Endothelial cell (in vitro differentiated cells): ENCODE results near the gene BRD3. TPM values are rescaled to one million over a fixed set of nuclear protein-coding genes. Genes with fewer than 3 reads are reported as not detected.
"Not testable (repeated sequence)": the region's sequence is repeated elsewhere in the genome, so short reads cannot be mapped to it uniquely, and the experiment has no call there.

Experiments
- DNase-seq: peaks from one replicate; pipeline ENCODE4 v3.0.0; 2021; ENCODE audit warnings: low spot score
- H3K27ac Mint-ChIP-seq: one replicate; pipeline ENCODE4 v1.8.0; 2021; ENCODE audit warnings: mixed read lengths, inconsistent platforms; ENCODE audit not compliant: unreplicated experiment
- H3K27me3 Mint-ChIP-seq: one replicate; pipeline ENCODE4 v1.8.0; 2021; ENCODE audit warnings: mild to moderate bottlenecking, moderate library complexity, mixed read lengths, inconsistent platforms; ENCODE audit not compliant: unreplicated experiment
- H3K36me3 Mint-ChIP-seq: one replicate; pipeline ENCODE4 v1.8.0; 2021; ENCODE audit warnings: mild to moderate bottlenecking, low read depth, mixed read lengths, inconsistent platforms; ENCODE audit not compliant: unreplicated experiment
- H3K4me1 Mint-ChIP-seq: one replicate; pipeline ENCODE4 v1.8.0; 2021; ENCODE audit warnings: mild to moderate bottlenecking, mixed read lengths, inconsistent platforms; ENCODE audit not compliant: unreplicated experiment
- H3K4me3 Mint-ChIP-seq: one replicate; pipeline ENCODE4 v1.8.0; 2021; ENCODE audit warnings: mild to moderate bottlenecking, mixed read lengths, inconsistent platforms; ENCODE audit not compliant: unreplicated experiment
- H3K9me3 Mint-ChIP-seq: one replicate; pipeline ENCODE4 v1.8.0; 2021; ENCODE audit warnings: mixed read lengths, inconsistent platforms; ENCODE audit not compliant: unreplicated experiment
- total RNA-seq: library from RNA; stranded (reverse); fragmentation: NEBNext Ultra II Directional; extraction: Animal tissue kit (Norgen Biotek cat#: 25700); gene quantifications from one replicate; pipeline ENCODE4 v1.2.1, GENCODE V29; 2021; ENCODE audit not compliant: unreplicated experiment
- TF ChIP-seq, protein P1 (sequence below): fragments of 200-600 bp; sonication (generic); IDR thresholded peaks from one replicate; pipeline ENCODE4 v1.5.0; 2021; ENCODE audit warnings: antibody characterized with exemption; ENCODE audit not compliant: unreplicated experiment

Gene BRD3
- total RNA-seq, 1 donor from 2014 or later: 56.2 TPM

DNA sequence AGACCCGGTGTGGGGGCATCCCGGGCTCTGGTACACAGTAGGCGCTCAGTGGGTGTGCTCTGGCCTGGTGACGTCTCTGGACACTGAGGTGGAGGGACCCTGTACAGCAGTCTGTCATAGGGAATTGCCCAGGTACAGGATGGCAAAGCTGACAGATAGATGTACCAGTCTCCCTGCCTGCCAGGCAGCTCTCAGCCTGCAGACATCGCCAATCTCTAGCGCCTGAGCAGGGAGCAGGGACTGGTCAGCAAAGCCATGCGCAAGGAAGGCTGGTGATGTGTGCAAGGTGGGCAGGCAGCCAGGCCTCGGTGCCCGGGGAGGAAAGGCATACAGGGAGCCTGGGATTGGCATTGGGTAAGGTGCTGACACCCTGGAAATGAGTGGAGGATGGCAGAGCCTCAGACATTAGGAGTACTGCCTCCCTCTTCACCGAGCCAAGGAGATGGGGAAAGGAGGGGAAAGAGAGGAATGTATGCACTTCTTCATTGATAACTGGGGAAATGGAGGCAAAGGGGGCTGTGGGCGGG lies 33.9 kb upstream of the BRD3 start:
- Mint-ChIP-seq H3K36me3 (peaks cover 9% of the 10 kb centered on the region), H3K9me3 (no peaks in the 10 kb centered on the region), H3K4me3 (no peak overlapping the region), H3K4me1 (no peaks in the 10 kb centered on the region), H3K27me3 (peaks cover 4% of the 10 kb centered on the region), H3K27ac (no peak overlapping the region)
- no peak for DNase-seq
- TF ChIP-seq, protein P1, sequence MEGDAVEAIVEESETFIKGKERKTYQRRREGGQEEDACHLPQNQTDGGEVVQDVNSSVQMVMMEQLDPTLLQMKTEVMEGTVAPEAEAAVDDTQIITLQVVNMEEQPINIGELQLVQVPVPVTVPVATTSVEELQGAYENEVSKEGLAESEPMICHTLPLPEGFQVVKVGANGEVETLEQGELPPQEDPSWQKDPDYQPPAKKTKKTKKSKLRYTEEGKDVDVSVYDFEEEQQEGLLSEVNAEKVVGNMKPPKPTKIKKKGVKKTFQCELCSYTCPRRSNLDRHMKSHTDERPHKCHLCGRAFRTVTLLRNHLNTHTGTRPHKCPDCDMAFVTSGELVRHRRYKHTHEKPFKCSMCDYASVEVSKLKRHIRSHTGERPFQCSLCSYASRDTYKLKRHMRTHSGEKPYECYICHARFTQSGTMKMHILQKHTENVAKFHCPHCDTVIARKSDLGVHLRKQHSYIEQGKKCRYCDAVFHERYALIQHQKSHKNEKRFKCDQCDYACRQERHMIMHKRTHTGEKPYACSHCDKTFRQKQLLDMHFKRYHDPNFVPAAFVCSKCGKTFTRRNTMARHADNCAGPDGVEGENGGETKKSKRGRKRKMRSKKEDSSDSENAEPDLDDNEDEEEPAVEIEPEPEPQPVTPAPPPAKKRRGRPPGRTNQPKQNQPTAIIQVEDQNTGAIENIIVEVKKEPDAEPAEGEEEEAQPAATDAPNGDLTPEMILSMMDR: no peak

DNA sequence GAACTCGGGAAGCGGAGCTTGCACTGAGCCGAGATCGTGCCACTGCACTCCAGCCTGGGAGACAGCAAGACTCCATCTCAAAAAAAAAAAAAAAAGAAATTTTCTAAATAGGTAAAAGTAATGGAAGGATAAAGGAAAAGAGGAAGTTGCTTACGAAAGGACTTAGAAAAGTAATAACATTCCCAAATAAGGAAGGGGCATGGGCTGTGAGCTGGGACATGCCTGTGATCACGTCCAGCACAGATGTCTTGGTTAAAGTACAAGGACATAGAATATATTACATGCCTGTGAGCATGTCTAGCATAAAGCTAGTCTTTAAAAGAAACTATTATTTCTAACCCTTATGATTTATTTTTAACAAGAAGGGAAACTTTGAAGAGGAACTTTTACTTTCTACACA lies 33.3 kb upstream of the BRD3 start:
- H3K9me3 Mint-ChIP-seq, H3K36me3 Mint-ChIP-seq, H3K27ac Mint-ChIP-seq, H3K4me3 Mint-ChIP-seq, DNase-seq, H3K4me1 Mint-ChIP-seq, H3K27me3 Mint-ChIP-seq: not testable (repeated sequence)

DNA sequence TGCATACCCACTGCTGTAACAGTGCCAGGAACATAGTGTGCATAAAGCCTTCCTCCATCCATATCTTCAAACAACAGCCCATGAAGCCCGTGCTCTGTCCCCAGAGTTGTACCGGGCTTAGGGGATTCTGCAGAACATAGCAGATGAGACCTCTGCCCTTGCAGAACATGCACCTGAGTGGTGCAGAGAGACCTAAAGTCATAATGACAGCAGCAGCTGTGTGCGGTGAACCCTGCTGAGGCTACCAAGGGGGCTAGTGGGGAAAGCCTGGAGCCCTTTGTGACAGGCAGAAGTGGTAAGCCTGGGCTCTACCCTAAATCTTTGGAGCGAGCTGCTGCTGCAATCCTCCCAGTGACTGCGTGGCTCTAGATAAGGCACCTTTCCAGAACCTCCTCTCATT lies 32.2 kb upstream of the BRD3 start:
- no peaks in the 10 kb centered on the region for H3K9me3 Mint-ChIP-seq
- TF ChIP-seq, protein P1: no peak

DNA sequence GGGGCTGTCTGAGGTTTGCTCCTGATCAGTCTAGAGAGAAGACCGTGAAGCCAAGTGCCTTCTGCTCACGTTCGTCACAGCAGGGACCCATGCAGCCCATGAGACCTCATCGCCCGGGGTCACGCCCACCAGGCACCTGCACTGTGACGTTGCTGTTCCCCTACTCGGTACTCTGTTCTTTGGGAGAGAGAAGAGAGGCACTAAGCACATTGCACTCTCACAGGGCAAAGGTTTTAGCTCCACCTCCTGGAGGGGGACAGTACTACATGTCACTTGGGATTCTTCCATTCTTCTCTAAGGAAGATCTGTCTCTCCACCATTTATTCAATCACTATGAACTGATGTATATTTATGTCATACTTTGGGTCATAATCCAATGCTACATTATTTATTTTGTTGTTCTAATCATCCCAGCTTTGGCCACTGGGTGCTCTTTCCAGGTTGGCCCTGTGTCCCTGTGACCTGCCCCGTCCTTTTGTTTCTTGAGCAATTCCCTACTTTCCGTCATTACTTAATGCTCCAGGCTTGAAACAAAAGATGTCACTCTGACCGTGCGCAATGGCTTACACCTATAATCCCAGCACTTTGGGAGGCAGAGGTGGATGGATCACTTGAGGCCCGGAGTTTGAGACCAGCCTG lies 31.4 kb upstream of the BRD3 start:
- DNase-seq: peak; percentile 26
- Mint-ChIP-seq H3K27me3 (peaks cover 4% of the 10 kb centered on the region), H3K4me3 (no peak overlapping the region), H3K9me3 (no peaks in the 10 kb centered on the region), H3K4me1 (no peaks in the 10 kb centered on the region), H3K36me3 (peaks cover 9% of the 10 kb centered on the region), H3K27ac (no peak overlapping the region)
- TF ChIP-seq, protein P1: peak; percentile 87

More for the DNA sequence above, 32.2 kb upstream of the BRD3 start:
- DNase-seq: no peak
- H3K27ac Mint-ChIP-seq: no peak overlapping the region
- H3K36me3 Mint-ChIP-seq: peaks cover 9% of the 10 kb centered on the region
- peaks cover 4% of the 10 kb centered on the region for H3K27me3 Mint-ChIP-seq
- H3K4me1 Mint-ChIP-seq: no peaks in the 10 kb centered on the region
- H3K4me3 Mint-ChIP-seq: no peak overlapping the region

DNA sequence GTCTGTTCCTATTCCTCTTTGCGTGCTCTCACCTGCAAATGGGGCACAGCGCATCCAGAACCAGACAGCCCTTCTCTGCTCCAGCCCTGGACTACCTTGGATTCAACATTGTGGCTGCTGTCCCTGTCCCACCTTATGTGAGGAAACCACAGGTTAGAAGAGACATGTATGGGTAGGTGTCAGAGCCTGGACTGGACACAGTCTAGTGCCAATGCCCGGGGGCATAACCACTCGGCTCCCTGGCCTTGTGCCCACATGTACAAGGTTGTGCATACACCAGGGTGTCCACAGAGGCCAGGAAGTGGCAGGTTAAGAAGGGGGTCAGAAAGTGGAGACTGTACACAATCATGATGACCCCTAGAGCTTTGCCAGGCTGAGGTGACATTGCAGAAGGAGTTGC lies 22.1 kb upstream of the BRD3 start:
- TF ChIP-seq, protein P1: no peak
- DNase-seq: no peak
- H3K4me1 Mint-ChIP-seq: peaks cover 2% of the 10 kb centered on the region
- H3K27ac Mint-ChIP-seq: no peak overlapping the region
- no peaks in the 10 kb centered on the region for H3K27me3 Mint-ChIP-seq
- H3K4me3 Mint-ChIP-seq: no peak overlapping the region
- no peaks in the 10 kb centered on the region for H3K9me3 Mint-ChIP-seq
- H3K36me3 Mint-ChIP-seq: no peaks in the 10 kb centered on the region
